ENCODE measurements around the gene RBM17.
"Not testable (repeated sequence)": the region's sequence is repeated elsewhere in the genome, so short reads cannot be mapped to it uniquely, and the experiment has no call there.

The RBM17 gene

GRCh38 chr10:6056411-6057135 lies 32.3 kb upstream of the RBM17 start:
- DNase-seq = no peak

- no peak for DNase-seq
These were observed 30.0 kb upstream of the RBM17 start for GRCh38 chr10:6058682-6059475.

DNA sequence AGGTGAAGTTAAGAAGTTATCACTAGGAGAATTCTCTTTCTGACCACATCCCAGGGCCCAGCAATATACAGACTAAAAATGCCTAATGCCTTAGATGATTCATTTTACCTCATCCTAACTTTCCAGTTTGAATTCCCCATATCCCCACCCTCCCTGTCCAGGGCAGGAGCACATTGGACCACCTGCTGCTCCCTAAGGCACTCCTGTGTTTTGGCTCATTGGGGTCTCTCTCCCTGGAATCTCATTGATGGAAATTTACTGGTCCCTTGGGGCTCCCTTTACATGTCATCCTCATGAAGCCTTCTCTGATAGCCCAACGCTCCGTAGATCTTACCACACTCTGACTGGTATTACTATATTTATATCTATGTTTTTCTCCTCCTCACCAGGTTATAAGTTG lies 29.3 kb upstream of the RBM17 start:
- no peak for DNase-seq

- no peak for DNase-seq
These were observed 27.8 kb upstream of the RBM17 start for GRCh38 chr10:6061056-6061455.

DNA sequence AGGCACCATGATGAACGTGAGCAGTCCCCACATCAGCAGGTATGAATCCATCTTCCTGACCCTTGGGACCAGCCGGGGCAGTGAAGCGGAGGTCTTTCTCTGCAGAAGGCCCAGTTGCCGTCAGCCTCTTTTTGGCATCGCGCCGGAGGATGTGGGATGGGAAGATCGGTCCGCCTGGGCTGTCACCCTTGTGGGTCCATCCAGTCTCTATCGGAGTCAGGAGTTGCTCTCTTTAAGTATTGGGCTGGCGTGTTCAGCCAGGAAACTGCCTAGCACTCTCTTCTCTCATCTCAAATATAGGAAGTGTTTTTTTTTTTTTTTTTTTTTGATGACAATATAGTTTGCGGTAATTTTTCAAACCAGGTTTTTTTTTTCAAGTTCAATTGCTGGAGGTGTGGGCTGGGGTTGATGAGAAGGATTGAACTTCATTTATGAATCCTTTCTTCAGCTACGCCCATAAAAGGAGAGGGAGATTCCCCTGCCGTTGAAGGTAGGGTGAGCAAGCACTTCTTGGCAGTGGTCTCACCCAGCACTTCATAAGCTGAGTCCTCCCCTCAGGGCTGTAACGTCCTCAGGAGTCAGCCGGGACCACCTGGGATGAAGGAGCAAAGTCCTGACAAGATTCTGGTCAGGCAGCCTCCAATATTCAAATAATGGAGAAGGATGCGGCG lies 26.6 kb upstream of the RBM17 start, which contains the start of gene IL2RA:
IL2RA (minus strand) TSS at position 267 of the 671 bp plus-strand sequence; CDS start at position 51, 216 bp downstream.
- peak; percentile 34 for DNase-seq

DNA sequence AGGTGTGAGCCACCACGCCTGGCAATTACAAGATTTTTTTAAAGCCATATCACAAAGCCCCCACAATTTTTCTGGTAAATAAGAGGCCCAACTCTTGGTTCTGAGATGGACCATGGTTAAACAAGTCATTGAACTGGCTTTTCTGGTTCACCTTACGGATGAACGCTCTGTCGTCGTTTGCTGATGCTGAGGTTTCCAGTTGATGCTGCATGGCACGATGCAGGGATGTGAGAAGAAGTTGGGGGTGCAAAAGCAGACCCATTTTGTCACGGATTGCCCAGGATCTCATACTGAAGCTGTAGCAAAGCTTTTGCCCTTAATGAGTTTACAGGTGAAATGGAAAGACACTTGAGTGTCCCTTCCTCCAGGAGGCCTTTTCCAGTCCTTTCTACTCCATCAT lies 24.7 kb upstream of the RBM17 start:
- DNase-seq = no peak

- DNase-seq = not testable (repeated sequence)
These were observed 24.1 kb upstream of the RBM17 start for GRCh38 chr10:6064726-6065125.

DNA sequence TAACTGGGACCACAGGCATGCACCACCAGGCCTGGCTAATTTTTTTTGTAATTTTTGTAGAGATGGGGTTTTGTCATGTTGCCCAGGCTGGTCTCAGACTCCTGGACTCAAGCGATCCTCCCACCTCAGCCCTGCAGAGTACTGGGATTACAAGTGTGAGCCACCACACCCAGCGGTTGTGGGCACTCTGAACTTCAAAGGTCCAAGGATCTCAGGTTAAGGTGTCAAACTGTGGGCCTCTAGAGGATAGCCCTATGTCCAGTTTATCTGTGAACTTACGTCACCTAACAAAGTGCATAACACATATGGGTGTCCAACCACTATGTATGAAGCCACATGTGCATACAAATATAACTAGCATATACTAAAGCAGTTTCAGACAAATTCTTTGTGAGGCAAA lies 23.4 kb upstream of the RBM17 start:
- peak; percentile 35 for DNase-seq

DNA sequence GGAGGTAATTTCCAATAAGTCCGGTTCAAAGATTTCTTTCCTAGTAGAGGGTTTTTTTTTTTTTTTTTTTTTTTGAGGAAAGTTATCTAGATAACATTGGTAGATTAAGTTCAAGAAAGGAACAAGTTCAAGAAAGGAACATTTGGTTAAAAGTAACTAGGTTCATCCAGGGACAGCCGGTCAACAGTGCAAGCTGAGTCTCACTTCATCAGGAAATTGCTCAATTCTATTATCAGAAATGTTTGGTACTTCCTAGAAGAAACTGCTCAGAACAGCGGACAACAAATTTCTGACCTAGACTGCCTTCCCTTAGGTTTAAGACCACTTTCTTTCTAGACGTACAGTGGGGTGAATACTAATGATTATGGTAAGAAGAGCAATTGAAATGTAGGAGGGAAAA lies 23.0 kb upstream of the RBM17 start:
- no peak for DNase-seq

- DNase-seq = no peak
These were observed 21.4 kb upstream of the RBM17 start for GRCh38 chr10:6067457-6067856.

- DNase-seq = no peak
These were observed 20.8 kb upstream of the RBM17 start for GRCh38 chr10:6068006-6068405.

- no peak for DNase-seq
These were observed 20.4 kb upstream of the RBM17 start for GRCh38 chr10:6068422-6068821.

- DNase-seq = no peak
These were observed 19.5 kb upstream of the RBM17 start for GRCh38 chr10:6069081-6069931.

DNA sequence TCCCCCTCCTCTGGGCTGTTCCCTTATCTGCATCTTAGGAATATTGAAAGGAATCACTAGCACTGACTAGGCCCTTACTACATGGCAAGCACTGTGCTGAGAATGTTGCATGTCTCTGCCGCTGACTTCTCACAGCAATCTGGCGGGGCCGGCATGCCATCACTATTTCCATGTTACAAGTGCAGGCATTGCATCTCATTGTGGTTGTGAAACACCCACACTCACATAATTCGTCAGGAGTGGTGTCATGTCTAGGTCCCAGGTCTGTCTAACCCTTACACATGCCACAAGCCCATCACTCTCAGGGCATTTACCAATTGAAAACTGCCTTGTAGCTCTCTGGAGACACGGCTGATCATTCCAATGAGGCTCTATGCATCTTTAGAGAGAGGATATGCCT lies 18.2 kb upstream of the RBM17 start:
- DNase-seq = peak; percentile 34

DNA sequence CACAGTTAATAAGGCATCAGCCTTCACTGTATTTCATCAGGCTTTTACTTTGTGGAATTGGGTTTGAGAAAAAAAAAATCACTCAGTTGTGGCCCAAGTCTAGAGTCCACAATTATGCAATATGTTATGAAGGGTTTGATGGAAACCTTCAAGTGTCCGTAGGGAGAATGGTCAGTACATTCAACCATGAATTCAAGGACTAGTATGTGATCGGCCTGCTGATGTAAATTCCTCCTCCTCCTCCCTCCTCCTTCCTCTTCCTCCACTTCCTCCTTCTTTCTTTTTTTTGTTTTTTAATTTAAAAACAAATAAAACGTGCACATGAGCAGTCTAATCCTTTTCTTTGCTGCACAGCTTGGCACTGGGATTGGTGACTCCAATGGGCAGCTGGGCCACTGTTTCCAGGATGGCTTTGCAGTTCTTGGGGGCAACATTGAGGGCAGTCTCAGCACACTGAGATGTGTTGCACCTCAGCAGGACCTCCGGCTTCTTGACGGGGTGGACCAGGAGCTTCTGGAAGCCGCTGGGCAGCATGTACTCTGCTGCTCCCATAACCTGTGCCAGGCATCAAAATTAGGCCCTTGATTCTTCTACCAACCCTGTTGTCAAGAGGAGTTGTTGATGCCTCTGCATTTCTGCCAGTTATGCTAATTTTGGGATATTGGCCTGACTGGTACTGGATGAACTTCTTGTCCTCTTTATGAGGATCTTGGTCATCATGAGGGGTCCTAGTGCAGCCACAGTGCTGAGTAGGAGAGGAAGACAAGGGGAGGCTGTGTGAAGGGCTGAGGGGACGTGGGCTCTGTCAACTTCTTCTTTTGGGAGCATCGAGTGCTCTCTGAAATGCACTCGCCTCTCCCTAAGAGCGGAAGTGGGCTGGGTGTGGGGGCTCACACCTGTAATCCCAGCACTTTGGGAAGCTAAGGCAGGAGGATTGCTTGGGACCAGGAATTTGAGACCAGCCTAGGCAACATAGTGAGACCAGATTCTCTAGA lies 17.4 kb upstream of the RBM17 start:
- no peak for DNase-seq

DNA sequence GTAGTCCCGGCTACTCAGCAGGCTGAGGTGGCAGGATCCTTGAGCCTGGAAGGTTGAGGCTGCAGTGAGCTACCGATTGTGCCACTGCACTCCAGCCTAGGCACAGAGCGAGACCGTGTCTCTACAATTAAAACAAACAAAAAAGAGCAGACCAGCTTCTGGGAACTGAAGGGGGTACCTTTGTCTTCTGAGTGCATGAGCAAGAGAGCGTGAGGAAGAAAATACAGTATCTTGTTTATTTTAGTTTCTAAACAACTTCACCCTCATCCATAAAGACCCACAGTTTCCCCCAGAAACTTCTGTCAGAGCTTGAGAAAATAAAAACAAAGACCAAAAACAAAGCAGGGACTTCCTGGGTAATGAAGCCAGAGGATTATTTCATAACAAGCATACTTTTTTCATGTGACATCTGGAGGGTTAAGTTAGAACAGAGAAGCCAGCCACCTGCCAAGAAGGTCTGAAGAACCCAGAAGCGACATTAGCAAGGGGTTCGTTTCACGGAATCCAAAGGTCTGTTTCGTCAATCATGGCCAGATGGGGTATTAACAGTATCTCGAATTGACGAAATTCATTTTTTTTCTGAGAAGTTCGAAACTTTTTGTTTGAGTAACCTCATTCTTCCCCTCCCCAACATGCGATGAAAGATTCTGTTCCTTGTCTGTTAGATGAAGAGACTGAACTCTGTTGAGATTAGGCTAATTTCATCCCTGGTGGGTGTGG lies 16.5 kb upstream of the RBM17 start:
- DNase-seq = no peak

DNA sequence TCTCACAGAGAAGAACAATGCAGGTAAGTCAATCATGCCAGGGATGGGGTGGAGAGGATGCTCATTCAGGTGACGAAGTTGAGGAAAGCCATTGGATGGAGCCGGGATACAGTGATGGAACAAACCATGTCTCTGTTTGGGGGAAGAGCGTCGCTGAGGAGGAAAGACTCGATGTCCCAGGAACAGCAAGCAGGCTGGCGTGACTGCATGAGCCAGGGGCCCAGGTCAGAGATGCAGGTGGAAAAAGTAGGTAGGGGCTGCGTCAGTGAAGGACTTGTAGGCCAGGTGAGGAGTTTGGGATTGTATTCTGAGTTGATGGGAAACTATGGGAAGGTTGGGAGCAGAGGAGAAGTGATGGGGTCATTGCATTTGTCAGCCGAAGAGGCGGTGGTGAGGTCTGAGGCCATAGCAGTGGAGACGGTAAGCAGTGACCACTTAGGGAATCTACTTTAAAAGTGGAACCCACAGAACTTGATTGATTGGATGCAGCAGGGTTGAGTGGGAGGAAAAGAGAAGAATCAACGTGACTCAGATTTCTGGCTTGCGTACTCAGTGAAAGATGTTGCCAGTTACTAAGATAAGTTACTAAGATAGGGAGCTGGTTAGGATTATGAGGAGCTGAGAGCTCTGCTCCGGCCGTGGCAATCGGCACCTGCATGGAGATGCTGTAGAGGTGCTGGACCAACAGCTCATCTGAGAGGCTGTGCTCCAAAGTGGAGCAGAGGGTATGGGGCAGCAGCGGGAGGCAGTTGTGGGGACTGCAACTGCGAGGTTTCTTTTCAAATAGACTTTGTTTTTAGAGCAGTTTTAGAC lies 14.1 kb upstream of the RBM17 start:
- no peak for DNase-seq

- no peak for DNase-seq
These were observed 11.7 kb upstream of the RBM17 start for GRCh38 chr10:6077071-6077675.

DNA sequence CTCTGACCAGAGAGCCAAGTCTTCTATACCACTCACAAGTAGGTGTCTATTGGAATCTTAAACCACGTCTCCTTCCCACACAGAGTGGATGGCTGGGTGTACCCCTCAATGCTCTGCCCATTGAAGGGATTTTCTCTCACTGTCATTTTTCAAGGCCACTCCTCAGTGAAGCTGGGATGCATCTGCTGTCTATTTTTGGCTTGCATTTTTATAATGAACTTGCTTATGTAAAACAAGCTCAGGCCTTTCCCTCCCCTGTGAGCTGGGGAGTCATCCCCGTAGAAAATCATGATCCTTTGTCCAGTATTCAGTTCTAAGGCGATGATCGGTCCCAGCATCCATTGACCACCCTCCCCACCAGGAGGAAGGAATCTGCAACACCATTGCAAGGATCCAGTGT lies 9.8 kb upstream of the RBM17 start:
- no peak for DNase-seq
